Fibroblast of skin of left quadriceps (primary cell): Measurements from ENCODE around the gene C11orf54.
"Not testable (repeated sequence)": the region's sequence is repeated elsewhere in the genome, so short reads cannot be mapped to it uniquely, and the experiment has no call there.

Experiments used
- DNase-seq, 2 experiments: peaks; one replicate each; pipeline ENCODE4 v3.0.0-alpha.2; 2013; ENCODE audit warnings: low read depth in 2 of 2

Gene C11orf54

GRCh38 chr11:93766504-93766903, 25.0 kb downstream of the C11orf54 start:
- DNase-seq = no peak

- DNase-seq = no peak
These were observed 25.5 kb downstream of the C11orf54 start for GRCh38 chr11:93767018-93767417.

- DNase-seq = no peak
These were observed 28.7 kb downstream of the C11orf54 start for GRCh38 chr11:93770160-93770559.

GRCh38 chr11:93772123-93772522, 30.7 kb downstream of the C11orf54 start:
- DNase-seq = no peak

GRCh38 chr11:93773045-93773477, 31.6 kb downstream of the C11orf54 start:
- no peak for DNase-seq

- no peak for DNase-seq
These were observed 32.2 kb downstream of the C11orf54 start for GRCh38 chr11:93773601-93774200.

GRCh38 chr11:93774560-93774959, 33.1 kb downstream of the C11orf54 start:
- DNase-seq = not testable (repeated sequence)

GRCh38 chr11:93775289-93775688, 33.8 kb downstream of the C11orf54 start:
- no peak for DNase-seq

GRCh38 chr11:93783362-93783761, 41.9 kb downstream of the C11orf54 start:
- no peak for DNase-seq

GRCh38 chr11:93783765-93784144, 42.3 kb downstream of the C11orf54 start:
- no peak for DNase-seq

GRCh38 chr11:93784145-93784934, 42.9 kb downstream of the C11orf54 start, which contains the start of gene MED17:
Gene MED17, plus strand, starts transcription at chr11:93784282. Its CDS starts 232 bp downstream, at chr11:93784514.
- peak; percentile 85 to 86 for DNase-seq

GRCh38 chr11:93784935-93785360, 43.5 kb downstream of the C11orf54 start:
- DNase-seq = no peak

- no peak for DNase-seq
These were observed 50.0 kb downstream of the C11orf54 start for GRCh38 chr11:93791493-93791892.

GRCh38 chr11:93796441-93797231, 55.2 kb downstream of the C11orf54 start:
- no peak for DNase-seq

GRCh38 chr11:93801366-93801765, 59.9 kb downstream of the C11orf54 start:
- no peak for DNase-seq

GRCh38 chr11:93804879-93805278, 63.4 kb downstream of the C11orf54 start:
- no peak for DNase-seq

- DNase-seq = no peak
These were observed 66.5 kb downstream of the C11orf54 start for GRCh38 chr11:93807980-93808379.

- DNase-seq = no peak
These were observed 72.5 kb downstream of the C11orf54 start for GRCh38 chr11:93813974-93814373.
